CD14-positive monocyte (primary cell): ENCODE data around the gene L3MBTL4. TPM values are rescaled to one million over a fixed set of nuclear protein-coding genes. Genes with fewer than 3 reads are reported as not detected.

Experiments used
- DNase-seq, 3 donors: peaks; one replicate each; pipeline ENCODE4 v3.0.0-alpha.2; 2011 to 2022
- H2AFZ ChIP-seq: 2 replicates; pipeline ENCODE4 v1.6.0; 2012; ENCODE audit warnings: mild to moderate bottlenecking, low read depth, low read length, inconsistent platforms; ENCODE audit not compliant: insufficient read depth, poor library complexity, severe bottlenecking
- H3K27ac ChIP-seq, 2 donors: 1 replicate in 1 of 2; 2 replicates in 1 of 2; pipeline ENCODE4 v1.5.1; 2012 to 2013; ENCODE audit warnings: low read length in 2 of 2, control low read depth in 1 of 2, inconsistent platforms in 1 of 2, low read depth in 1 of 2, mild to moderate bottlenecking in 1 of 2
- H3K27me3 ChIP-seq, 2 donors: one replicate each; pipeline versions ENCODE4 v1.6.0 to v1.6.1; 2011 to 2013; ENCODE audit warnings: low read length in 2 of 2; ENCODE audit not compliant: control insufficient read depth in 2 of 2, insufficient read depth in 2 of 2
- H3K36me3 ChIP-seq, 2 donors: replicated peaks in 1 of 2; 1 replicate in 1 of 2; 2 replicates in 1 of 2; pipeline versions ENCODE4 v1.5.1 to v1.6.1; 2012 to 2013; ENCODE audit warnings: low read length in 2 of 2, control low read depth in 1 of 2, inconsistent platforms in 1 of 2, mild to moderate bottlenecking in 1 of 2; ENCODE audit not compliant: insufficient read depth in 2 of 2, control insufficient read depth in 1 of 2
- H3K4me1 ChIP-seq, 2 donors: 1 replicate in 1 of 2; 2 replicates in 1 of 2; pipeline versions ENCODE4 v1.5.1 to v1.6.1; 2012 to 2013; ENCODE audit warnings: low read length in 2 of 2, control low read depth in 1 of 2, inconsistent platforms in 1 of 2, mild to moderate bottlenecking in 1 of 2, moderate library complexity in 1 of 2; ENCODE audit not compliant: insufficient read depth in 2 of 2, control insufficient read depth in 1 of 2
- H3K4me2 ChIP-seq: replicated peaks from 2 replicates; pipeline ENCODE3; 2012; ENCODE audit warnings: low read length, moderate library complexity, mild to moderate bottlenecking; ENCODE audit not compliant: poor library complexity, severe bottlenecking; ENCODE audit errors: extremely low read depth
- H3K4me3 ChIP-seq, 3 experiments: fragments of 200-600 bp in 1 of 3; sonication (generic) in 1 of 3; replicated peaks in 1 of 3; 1 replicate in 2 of 3; 2 replicates in 1 of 3; pipeline ENCODE4 v1.5.1; 2011 to 2013; ENCODE audit warnings: low read length in 3 of 3, mild to moderate bottlenecking in 3 of 3, control low read depth in 2 of 3, low read depth in 2 of 3, inconsistent platforms in 1 of 3, moderate library complexity in 1 of 3
- H3K79me2 ChIP-seq: 2 replicates; pipeline ENCODE4 v1.6.0; 2012; ENCODE audit warnings: mild to moderate bottlenecking, control low read depth, inconsistent platforms, low read length, moderate library complexity; ENCODE audit not compliant: insufficient read depth
- H3K9ac ChIP-seq: 2 replicates; pipeline ENCODE4 v1.6.0; 2017; ENCODE audit warnings: low read length, mild to moderate bottlenecking; ENCODE audit not compliant: insufficient read depth, poor library complexity, severe bottlenecking
- H3K9me3 ChIP-seq, 2 donors: replicated peaks in 1 of 2; 1 replicate in 1 of 2; 2 replicates in 1 of 2; pipeline versions ENCODE4 v1.5.1 to v1.6.1; 2012 to 2013; ENCODE audit warnings: low read length in 2 of 2, control low read depth in 1 of 2; ENCODE audit not compliant: control insufficient read depth in 1 of 2, insufficient read depth in 1 of 2
- H4K20me1 ChIP-seq: 2 replicates; pipeline ENCODE4 v1.6.0; 2012; ENCODE audit warnings: mild to moderate bottlenecking, low read length, control low read depth, moderate library complexity; ENCODE audit not compliant: insufficient read depth
- H3K27ac Mint-ChIP-seq, 7 donors: one replicate each; pipeline ENCODE4 v1.8.0; 2020; ENCODE audit warnings: mild to moderate bottlenecking in 7 of 7, mixed read lengths in 7 of 7, moderate library complexity in 6 of 7, inconsistent platforms in 2 of 7
- H3K27me3 Mint-ChIP-seq, 3 donors: one replicate each; pipeline ENCODE4 v1.8.0; 2021 to 2022; ENCODE audit warnings: low read depth in 3 of 3, mild to moderate bottlenecking in 3 of 3, mixed read lengths in 3 of 3, moderate library complexity in 3 of 3, inconsistent platforms in 1 of 3
- H3K36me3 Mint-ChIP-seq, 2 donors: one replicate each; pipeline ENCODE4 v1.8.0; 2020; ENCODE audit warnings: mixed read lengths in 2 of 2, inconsistent platforms in 1 of 2, mild to moderate bottlenecking in 1 of 2
- H3K4me1 Mint-ChIP-seq: one replicate; pipeline ENCODE4 v1.8.0; 2020; ENCODE audit warnings: mild to moderate bottlenecking, mixed read lengths
- H3K4me3 Mint-ChIP-seq, 2 donors: one replicate each; pipeline ENCODE4 v1.8.0; 2020; ENCODE audit warnings: mild to moderate bottlenecking in 2 of 2, mixed read lengths in 2 of 2, moderate library complexity in 1 of 2
- H3K9me3 Mint-ChIP-seq, 7 donors: one replicate each; pipeline ENCODE4 v1.8.0; 2020 to 2022; ENCODE audit warnings: mixed read lengths in 7 of 7, mild to moderate bottlenecking in 6 of 7, moderate library complexity in 6 of 7, inconsistent platforms in 2 of 7
- WGBS: methylation state at CpG from one replicate; pipeline ENCODE4 v1.1.5; 2013; ENCODE audit warnings: missing lambda C conversion rate; ENCODE audit not compliant: insufficient coverage; 5-methylcytosine and 5-hydroxymethylcytosine counted together
- intact Hi-C, 2 donors: fragments of 100-400 bp; cut with micrococcal nuclease; formaldehyde crosslinking; loops; one replicate each; pipeline versions ENCODE4 v1.15.0 to v1.15.1; 2023
- polyA plus RNA-seq, 3 donors: library from polyadenylated mRNA; depleted of rRNA in 1 of 3; unstranded in 2 of 3; stranded (reverse) in 1 of 3; fragments of 300-500 nt in 2 of 3; fragments of >200 nt in 1 of 3; fragmentation: Illumina TruSeq in 2 of 3; gene quantifications; 1 replicate in 2 of 3; 2 replicates in 1 of 3; pipeline ENCODE4 v1.2.3, GENCODE V29; 2012 to 2021
- TF ChIP-seq, protein P1 (sequence below): fragments of 200-600 bp; IDR thresholded peaks from one replicate; pipeline ENCODE4 v1.8.0; 2022; ENCODE audit warnings: antibody characterized with exemption, mild to moderate bottlenecking

Gene L3MBTL4
- polyA plus RNA-seq, 3 donors = 0.55 to 1.2 (median 0.72) TPM

- H3K9me3 Mint-ChIP-seq = no peaks in the 10 kb centered on the region
- DNase-seq = no peak
- peak overlapping the region; percentile 41 for H3K4me2 ChIP-seq
- H3K79me2 ChIP-seq = no peaks in the 10 kb centered on the region
- H3K27me3 Mint-ChIP-seq = peaks cover 0 to 3% (median 0%) of the 10 kb centered on the region in 3 donors
- intact Hi-C loops = no loop called here
- H3K9me3 ChIP-seq = no peaks in the 10 kb centered on the region
- peaks cover 21% of the 10 kb centered on the region for H3K4me1 Mint-ChIP-seq
- peak overlapping the region in 6 of 7 donors; percentile 9 to 78 (median 70) for H3K27ac Mint-ChIP-seq
- no peaks in the 10 kb centered on the region for H3K36me3 Mint-ChIP-seq
- no peak overlapping the region for H2AFZ ChIP-seq
- TF ChIP-seq, protein P1, sequence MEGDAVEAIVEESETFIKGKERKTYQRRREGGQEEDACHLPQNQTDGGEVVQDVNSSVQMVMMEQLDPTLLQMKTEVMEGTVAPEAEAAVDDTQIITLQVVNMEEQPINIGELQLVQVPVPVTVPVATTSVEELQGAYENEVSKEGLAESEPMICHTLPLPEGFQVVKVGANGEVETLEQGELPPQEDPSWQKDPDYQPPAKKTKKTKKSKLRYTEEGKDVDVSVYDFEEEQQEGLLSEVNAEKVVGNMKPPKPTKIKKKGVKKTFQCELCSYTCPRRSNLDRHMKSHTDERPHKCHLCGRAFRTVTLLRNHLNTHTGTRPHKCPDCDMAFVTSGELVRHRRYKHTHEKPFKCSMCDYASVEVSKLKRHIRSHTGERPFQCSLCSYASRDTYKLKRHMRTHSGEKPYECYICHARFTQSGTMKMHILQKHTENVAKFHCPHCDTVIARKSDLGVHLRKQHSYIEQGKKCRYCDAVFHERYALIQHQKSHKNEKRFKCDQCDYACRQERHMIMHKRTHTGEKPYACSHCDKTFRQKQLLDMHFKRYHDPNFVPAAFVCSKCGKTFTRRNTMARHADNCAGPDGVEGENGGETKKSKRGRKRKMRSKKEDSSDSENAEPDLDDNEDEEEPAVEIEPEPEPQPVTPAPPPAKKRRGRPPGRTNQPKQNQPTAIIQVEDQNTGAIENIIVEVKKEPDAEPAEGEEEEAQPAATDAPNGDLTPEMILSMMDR = no peak
- H3K4me1 ChIP-seq = peaks cover 16 to 23% of the 10 kb centered on the region in 2 donors
- H3K4me3 ChIP-seq = peak overlapping the region in 1 of 3 experiments; percentile 22
- 85% methylated on average over 4 of the region's 8 CpGs for WGBS
- peak overlapping the region in 1 of 2 donors; percentile 68 for H3K4me3 Mint-ChIP-seq
- H3K27ac ChIP-seq = peak overlapping the region in 1 of 2 donors; percentile 60
- no peak overlapping the region for H3K9ac ChIP-seq
- no peaks in the 10 kb centered on the region for H3K27me3 ChIP-seq
- H4K20me1 ChIP-seq = no peaks in the 10 kb centered on the region
- no peaks in the 10 kb centered on the region for H3K36me3 ChIP-seq
These were observed 7.7 kb downstream of the L3MBTL4 start for GRCh38 chr18:6406910-6407470.

DNA sequence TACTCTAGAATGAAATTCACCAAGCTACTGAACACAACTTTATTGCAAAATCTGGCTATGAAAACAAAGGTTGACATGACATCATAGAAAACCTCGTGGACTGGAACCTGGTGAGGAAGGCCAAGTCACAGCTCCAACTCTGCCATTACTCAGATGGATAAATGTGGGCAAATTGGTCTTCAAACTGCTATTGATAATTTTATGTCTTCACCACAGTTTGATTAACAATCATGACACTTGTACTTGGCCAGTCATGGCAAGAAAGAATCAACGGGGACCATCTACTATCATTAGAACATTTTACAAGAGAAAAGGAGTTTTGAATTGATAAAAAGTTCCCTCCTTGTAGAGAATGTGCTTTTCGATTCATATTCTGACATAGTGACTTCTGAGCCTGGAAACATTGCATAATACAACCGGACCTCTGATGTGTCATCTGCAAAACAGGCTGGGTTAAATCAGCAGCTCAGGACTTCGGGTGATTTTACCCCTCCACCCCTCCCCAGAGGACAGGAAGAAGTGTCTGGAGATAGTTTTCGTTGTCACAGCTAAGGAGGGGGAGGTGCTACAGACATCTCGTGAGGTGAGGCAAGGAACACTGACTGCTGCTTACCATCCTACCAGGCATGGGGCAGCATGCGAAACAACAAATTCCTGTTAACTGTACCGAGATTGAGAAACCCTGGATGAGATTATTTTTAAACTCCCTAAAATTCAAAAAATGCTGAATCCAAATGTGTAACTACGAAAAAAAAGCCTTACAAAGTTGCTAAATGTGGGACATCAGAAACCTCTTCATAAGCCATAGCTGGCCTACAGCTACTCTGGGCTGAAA is 8.4 kb downstream of the L3MBTL4 start:
- no peaks in the 10 kb centered on the region for H3K9me3 ChIP-seq
- H3K79me2 ChIP-seq = no peaks in the 10 kb centered on the region
- peak overlapping the region; percentile 18 to 86 (median 72) for H3K27ac Mint-ChIP-seq
- no peaks in the 10 kb centered on the region for H3K27me3 ChIP-seq
- WGBS = no CpG with 5 or more reads among the region's 10 CpGs
- peaks cover 16 to 23% of the 10 kb centered on the region in 2 donors for H3K4me1 ChIP-seq
- peak; percentile 82 to 91 (median 84) for DNase-seq
- no peaks in the 10 kb centered on the region for H3K9me3 Mint-ChIP-seq
- intact Hi-C loops = no loop called here
- H3K4me2 ChIP-seq = peak overlapping the region; percentile 41
- peak overlapping the region in 1 of 3 experiments; percentile 22 for H3K4me3 ChIP-seq
- H3K36me3 ChIP-seq = no peaks in the 10 kb centered on the region
- peaks cover 18% of the 10 kb centered on the region for H3K4me1 Mint-ChIP-seq
- H3K27me3 Mint-ChIP-seq = no peaks in the 10 kb centered on the region
- peak overlapping the region in 1 of 2 donors; percentile 60 for H3K27ac ChIP-seq
- TF ChIP-seq, protein P1 = no peak
- H3K9ac ChIP-seq = no peak overlapping the region
- H4K20me1 ChIP-seq = no peaks in the 10 kb centered on the region
- H3K4me3 Mint-ChIP-seq = peak overlapping the region; percentile 5 to 68
- H2AFZ ChIP-seq = no peak overlapping the region
- no peaks in the 10 kb centered on the region for H3K36me3 Mint-ChIP-seq
